OCI-LY3 (cell line): Measurements from ENCODE around the gene DTWD1.

ENCODE experiments used
- H2AFZ ChIP-seq: fragments of 200-600, 300-600 bp; shearing (Covaris generic); 2 replicates; pipeline ENCODE4 v1.6.0; 2014; ENCODE audit warnings: antibody characterized with exemption, low read depth, low read length
- H3K27ac ChIP-seq: fragments of 200-600, 300-600 bp; sonication (generic); 2 replicates; pipeline ENCODE4 v1.5.1; 2014; ENCODE audit warnings: mild to moderate bottlenecking, low read length, moderate library complexity, mixed read lengths
- H3K27me3 ChIP-seq: fragments of 200-600, 300-600 bp; sonication (generic); 2 replicates; pipeline ENCODE4 v1.6.1; 2014; ENCODE audit warnings: low read depth, low read length, mixed read lengths
- H3K36me3 ChIP-seq: fragments of 200-600, 300-600 bp; sonication (generic); replicated peaks from 2 replicates; pipeline ENCODE3; 2014; ENCODE audit warnings: low read depth, low read length, mixed read lengths
- H3K4me1 ChIP-seq: fragments of 300-600, 200-600 bp; sonication (generic); 2 replicates; pipeline ENCODE4 v1.6.1; 2014; ENCODE audit warnings: low read length, mixed read lengths
- H3K4me2 ChIP-seq: fragments of 200-600, 300-600 bp; sonication (generic); 2 replicates; pipeline ENCODE4 v1.6.1; 2014; ENCODE audit warnings: low read length, mixed read lengths
- H3K4me3 ChIP-seq: fragments of 300-600, 200-600 bp; sonication (generic); 2 replicates; pipeline ENCODE4 v1.5.1; 2014; ENCODE audit warnings: antibody characterized with exemption, mild to moderate bottlenecking, low read length, moderate library complexity
- H3K79me2 ChIP-seq: fragments of 300-600, 200-600 bp; shearing (Covaris generic); 2 replicates; pipeline ENCODE4 v1.6.1; 2014; ENCODE audit warnings: mild to moderate bottlenecking, low read length, mixed read lengths
- H3K9ac ChIP-seq: fragments of 300-600, 200-600 bp; shearing (Covaris generic); 2 replicates; pipeline ENCODE4 v1.6.0; 2014; ENCODE audit warnings: mild to moderate bottlenecking, low read length, moderate library complexity
- H3K9me3 ChIP-seq: fragments of 200-600, 300-600 bp; shearing (Covaris generic); 2 replicates; pipeline ENCODE4 v1.6.1; 2014; ENCODE audit warnings: low read length, mixed read lengths; ENCODE audit not compliant: insufficient read depth
- H4K20me1 ChIP-seq: fragments of 200-600, 300-600 bp; sonication (generic); 2 replicates; pipeline ENCODE4 v1.6.1; 2016; ENCODE audit warnings: low read length, mixed read lengths; ENCODE audit not compliant: insufficient read depth
- CTCF ChIP-seq: fragments of 200-600, 300-600 bp; sonication (generic); IDR thresholded peaks from 2 replicates; pipeline ENCODE4 v1.5.1; 2014; ENCODE audit warnings: antibody characterized with exemption, low read length, low read depth
- EZH2phosphoT487 ChIP-seq: fragments of 200-600 bp; shearing (Covaris generic); IDR thresholded peaks from 2 replicates; pipeline ENCODE4 v1.6.1; 2018; ENCODE audit warnings: antibody characterized with exemption, mixed run types, low read depth

DTWD1 gene

GRCh38 chr15:49619226-49619625 lies 1.6 kb upstream of the DTWD1 start:
- Histone ChIP-seq H3K9me3 (no peaks in the 10 kb centered on the region), H3K9ac (no peak overlapping the region), H3K4me2 (no peak overlapping the region), H2AFZ (no peak overlapping the region), H3K27ac (no peak overlapping the region), H3K36me3 (peaks cover 18% of the 10 kb centered on the region), H3K4me3 (no peak overlapping the region), H3K79me2 (peaks cover 21% of the 10 kb centered on the region), H3K27me3 (no peaks in the 10 kb centered on the region), H3K4me1 (peaks cover 10% of the 10 kb centered on the region; the same call in 1 of the 2 replicates), H4K20me1 (no peaks in the 10 kb centered on the region)
- no peak for TF ChIP-seq EZH2phosphoT487
- TF ChIP-seq CTCF = no peak

GRCh38 chr15:49620199-49620598 lies 649 bp upstream of the DTWD1 start:
- no peaks in the 10 kb centered on the region for H4K20me1 ChIP-seq
- peak overlapping the region; percentile 83 for H3K4me2 ChIP-seq
- peaks cover 10% of the 10 kb centered on the region; the same call in 1 of the 2 replicates for H3K4me1 ChIP-seq
- peak overlapping the region; percentile 69 for H3K27ac ChIP-seq
- peak overlapping the region; percentile 100 for H2AFZ ChIP-seq
- peaks cover 25% of the 10 kb centered on the region for H3K36me3 ChIP-seq
- no peak for TF ChIP-seq EZH2phosphoT487
- no peak for TF ChIP-seq CTCF
- peak overlapping the region; percentile 97 for H3K4me3 ChIP-seq
- peaks cover 21% of the 10 kb centered on the region for H3K79me2 ChIP-seq
- H3K9me3 ChIP-seq = 0 out of 2 replicates have a peak, but pooled peaks cover 5% of the 10 kb centered on the region
- peak overlapping the region; percentile 88 for H3K9ac ChIP-seq
- no peaks in the 10 kb centered on the region for H3K27me3 ChIP-seq

- Histone ChIP-seq H3K27ac (peak overlapping the region; percentile 69), H4K20me1 (no peaks in the 10 kb centered on the region), H3K36me3 (peaks cover 37% of the 10 kb centered on the region), H3K79me2 (peaks cover 21% of the 10 kb centered on the region), H2AFZ (peak overlapping the region; percentile 86; the same call in 1 of the 2 replicates), H3K4me2 (peak overlapping the region; percentile 87), H3K9ac (peak overlapping the region; percentile 81), H3K27me3 (no peaks in the 10 kb centered on the region), H3K4me1 (peaks cover 10% of the 10 kb centered on the region; the same call in 1 of the 2 replicates), H3K9me3 (peaks cover 5% of the 10 kb centered on the region; the same call in 1 of the 2 replicates), H3K4me3 (peak overlapping the region; percentile 97)
- no peak for TF ChIP-seq CTCF
- TF ChIP-seq EZH2phosphoT487 = no peak
Observed at GRCh38 chr15:49621401-49621811, 558 bp downstream of the DTWD1 start.

GRCh38 chr15:49621887-49622286 lies 1.0 kb downstream of the DTWD1 start:
- peak overlapping the region; percentile 87 for H3K4me2 ChIP-seq
- peaks cover 41% of the 10 kb centered on the region for H3K36me3 ChIP-seq
- H2AFZ ChIP-seq = no peak overlapping the region
- peak overlapping the region; percentile 97 for H3K4me3 ChIP-seq
- H3K9me3 ChIP-seq = peaks cover 5% of the 10 kb centered on the region; the same call in 1 of the 2 replicates
- peaks cover 21% of the 10 kb centered on the region for H3K79me2 ChIP-seq
- H4K20me1 ChIP-seq = no peaks in the 10 kb centered on the region
- TF ChIP-seq EZH2phosphoT487 (no peak), CTCF (no peak)
- no peaks in the 10 kb centered on the region for H3K27me3 ChIP-seq
- peaks cover 10% of the 10 kb centered on the region; the same call in 1 of the 2 replicates for H3K4me1 ChIP-seq
- peak overlapping the region; percentile 81 for H3K9ac ChIP-seq
- no peak overlapping the region for H3K27ac ChIP-seq
